GM18517 (cell line): ENCODE results near the gene DAB2IP.

Source experiments
- ATAC-seq: cut with Tn5 transposase; IDR thresholded peaks from one replicate; pipeline ENCODE4 v1.9.1; 2021; ENCODE audit warnings: mild to moderate bottlenecking, moderate library complexity; ENCODE audit not compliant: unreplicated experiment

The DAB2IP gene

GRCh38 chr9:121827251-121827967 is 176.0 kb downstream of the DAB2IP start:
- ATAC-seq = no peak

- no peak for ATAC-seq
These were observed 179.2 kb downstream of the DAB2IP start for GRCh38 chr9:121830441-121831140.

GRCh38 chr9:121831869-121832268 is 180.4 kb downstream of the DAB2IP start:
- no peak for ATAC-seq

- no peak for ATAC-seq
These were observed 181.6 kb downstream of the DAB2IP start for GRCh38 chr9:121833061-121833460.
